ENCODE results near the gene KIF1B.
A peak's percentile ranks its signal among the peaks of the same experiment; 100 is the strongest.

Gene KIF1B

DNA sequence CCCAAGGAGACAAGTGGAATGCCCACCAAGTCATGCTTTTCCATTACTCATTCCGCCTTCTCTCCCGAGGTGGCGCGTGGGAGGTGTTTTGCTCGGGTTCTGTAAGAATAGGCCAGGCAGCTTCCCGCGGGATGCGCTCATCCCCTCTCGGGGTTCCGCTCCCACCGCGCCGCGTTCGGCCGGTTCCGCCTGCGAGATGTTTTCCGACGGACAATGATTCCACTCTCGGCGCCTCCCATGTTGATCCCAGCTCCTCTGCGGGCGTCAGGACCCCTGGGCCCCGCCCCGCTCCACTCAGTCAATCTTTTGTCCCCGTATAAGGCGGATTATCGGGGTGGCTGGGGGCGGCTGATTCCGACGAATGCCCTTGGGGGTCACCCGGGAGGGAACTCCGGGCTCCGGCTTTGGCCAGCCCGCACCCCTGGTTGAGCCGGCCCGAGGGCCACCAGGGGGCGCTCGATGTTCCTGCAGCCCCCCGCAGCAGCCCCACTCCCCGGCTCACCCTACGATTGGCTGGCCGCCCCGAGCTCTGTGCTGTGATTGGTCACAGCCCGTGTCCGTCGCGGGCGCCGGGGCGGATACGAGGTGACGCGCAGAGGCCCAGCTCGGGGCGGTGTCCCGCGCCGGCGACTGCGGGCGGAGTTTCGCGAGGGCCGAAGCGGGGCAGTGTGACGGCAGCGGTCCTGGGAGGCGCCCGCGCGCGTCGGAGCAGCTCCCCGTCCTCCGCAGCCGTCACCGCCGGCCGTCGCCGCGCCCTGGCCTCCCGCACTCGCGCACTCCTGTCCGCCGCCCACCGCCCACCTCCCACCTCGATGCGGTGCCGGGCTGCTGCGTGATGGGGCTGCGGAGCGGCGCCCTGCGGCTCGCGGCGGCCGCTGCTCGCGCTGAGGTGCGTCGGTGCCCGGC lies at the start of gene KIF1B:
TSS of gene KIF1B (plus strand) at position 666 of the 906 bp plus-strand sequence. CDS start 21,759 bp downstream, outside the sequence.
- peak; percentile 68 to 89 for DNase-seq

- DNase-seq = no peak
These were observed 49.4 kb upstream of the KIF1B start for GRCh38 chr1:10160907-10161490.

GRCh38 chr1:10161541-10162290 lies 48.7 kb upstream of the KIF1B start:
- no peak for DNase-seq

- no peak for DNase-seq
These were observed 41.4 kb upstream of the KIF1B start for GRCh38 chr1:10168912-10169514.

- DNase-seq = no peak
These were observed 40.2 kb upstream of the KIF1B start for GRCh38 chr1:10170239-10170574.

DNA sequence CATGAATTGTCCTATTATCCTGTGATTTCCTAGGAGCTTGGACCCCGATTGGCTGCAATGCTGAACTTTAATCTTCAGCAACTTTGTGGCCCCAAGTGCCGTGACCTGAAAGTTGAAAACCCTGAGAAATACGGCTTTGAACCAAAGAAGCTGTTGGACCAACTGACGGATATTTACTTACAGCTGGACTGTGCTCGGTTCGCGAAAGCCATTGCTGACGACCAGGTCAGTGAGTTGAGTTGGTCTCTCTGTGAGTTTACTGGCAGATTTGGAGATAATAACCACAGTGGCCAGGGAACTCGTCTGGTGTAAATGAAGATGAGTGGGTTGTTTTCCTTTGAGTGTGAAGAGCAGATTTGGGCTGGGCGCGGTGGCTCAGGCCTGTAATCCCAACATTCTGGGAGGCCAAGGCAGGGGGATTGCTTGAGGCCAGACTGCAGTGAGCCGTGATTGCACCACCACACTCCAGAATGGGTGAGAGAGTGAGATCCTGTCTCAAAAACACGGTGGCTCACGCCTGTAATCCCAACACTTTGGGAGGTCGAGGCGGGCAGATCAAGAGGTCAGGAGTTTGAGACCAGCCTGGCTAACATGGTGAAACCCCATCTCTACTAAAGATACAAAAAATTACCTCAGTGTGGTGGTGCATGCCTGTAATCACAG lies 39.1 kb upstream of the KIF1B start:
- no peak for DNase-seq

- no peak for DNase-seq
These were observed 38.2 kb upstream of the KIF1B start for GRCh38 chr1:10171995-10172669.

- DNase-seq = no peak
These were observed 36.8 kb upstream of the KIF1B start for GRCh38 chr1:10173582-10173981.

DNA sequence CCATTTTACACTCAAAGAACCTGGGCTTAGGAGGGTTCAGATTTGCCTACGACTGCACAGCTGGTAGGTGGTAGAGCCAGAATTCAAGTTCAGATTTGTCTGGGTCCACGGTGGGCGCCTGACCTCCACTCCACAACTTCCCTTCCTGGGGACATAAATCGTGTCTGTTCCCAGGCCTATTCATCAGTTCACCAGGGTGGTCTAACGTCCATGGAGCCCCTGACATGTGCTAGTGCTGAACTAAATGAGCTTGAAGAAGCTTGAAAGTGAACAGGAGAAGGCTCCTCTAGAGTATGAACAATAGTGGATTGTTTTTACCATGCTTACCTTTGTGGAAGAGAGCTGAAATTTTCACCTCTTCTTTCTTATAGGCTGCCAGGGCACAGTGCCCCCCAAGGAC lies 32.5 kb upstream of the KIF1B start:
- DNase-seq = no peak

GRCh38 chr1:10178597-10179405 lies 31.6 kb upstream of the KIF1B start:
- DNase-seq = no peak

GRCh38 chr1:10179406-10180091 lies 30.8 kb upstream of the KIF1B start:
- DNase-seq = no peak

- no peak for DNase-seq
These were observed 29.2 kb upstream of the KIF1B start for GRCh38 chr1:10181154-10181553.

- DNase-seq = no peak
These were observed 24.6 kb upstream of the KIF1B start for GRCh38 chr1:10185759-10186158.

GRCh38 chr1:10186331-10187025 lies 23.9 kb upstream of the KIF1B start:
- DNase-seq = no peak

- no peak for DNase-seq
These were observed 23.4 kb upstream of the KIF1B start for GRCh38 chr1:10187026-10187334.

GRCh38 chr1:10188133-10188650 lies 22.2 kb upstream of the KIF1B start:
- DNase-seq = no peak

DNA sequence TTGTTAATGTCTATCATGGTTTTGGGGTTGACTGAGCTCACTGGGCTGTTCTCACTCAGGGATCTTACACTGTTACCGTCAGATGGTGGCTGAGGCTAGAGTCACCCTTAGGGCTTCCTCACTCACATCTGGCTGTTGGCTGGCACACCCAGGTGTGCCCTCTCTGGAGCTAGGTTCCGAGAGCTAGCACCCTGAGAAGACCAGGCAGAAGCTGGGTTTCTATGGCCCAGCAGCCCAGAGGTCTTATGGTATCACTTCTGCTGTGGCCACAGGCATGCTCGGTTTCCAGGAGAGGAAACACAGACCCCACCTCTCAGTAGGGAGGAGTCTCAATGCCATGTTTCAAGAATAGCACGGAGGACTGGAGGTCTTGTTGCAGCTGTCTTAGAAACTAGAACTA lies 20.7 kb upstream of the KIF1B start:
- no peak for DNase-seq

DNA sequence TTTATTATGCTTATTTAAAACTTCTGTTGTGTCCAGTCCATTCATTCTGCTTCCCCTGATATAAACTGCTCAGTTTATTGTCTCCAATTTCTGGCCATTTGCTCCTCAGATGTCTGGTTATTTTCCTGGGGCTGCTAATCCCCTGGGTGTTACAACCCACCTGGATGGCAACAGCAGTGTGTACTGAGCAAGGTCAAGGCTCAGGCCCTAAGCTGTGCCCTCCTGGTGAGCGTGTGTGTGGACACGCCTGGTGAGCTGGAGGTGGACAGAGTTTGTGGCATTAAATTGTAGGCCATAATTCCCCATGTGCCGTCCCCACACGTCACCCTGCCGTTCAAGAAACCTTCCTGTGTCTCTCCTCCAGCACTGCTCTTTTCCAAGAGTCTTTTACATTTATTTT lies 18.1 kb upstream of the KIF1B start:
- no peak for DNase-seq

DNA sequence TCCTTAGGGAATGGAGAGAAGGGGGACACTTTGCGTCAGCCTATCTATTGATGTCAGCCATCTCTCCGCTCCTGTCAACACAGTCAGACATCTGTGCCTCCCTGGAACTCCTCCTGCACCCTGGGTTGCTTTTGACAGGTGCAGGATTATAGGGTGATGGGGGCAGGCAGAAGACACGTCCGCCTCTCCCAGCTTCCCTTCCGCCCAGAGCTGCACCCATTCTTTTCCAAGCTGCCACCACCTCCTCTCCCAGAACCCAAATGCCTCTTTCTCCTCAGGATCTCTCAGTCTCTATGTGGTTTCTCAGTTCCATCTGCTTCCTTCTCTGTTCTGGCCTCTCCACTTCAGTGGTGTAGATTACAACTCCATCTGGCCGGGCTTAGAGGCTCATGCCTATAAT lies 17.1 kb upstream of the KIF1B start:
- no peak for DNase-seq

DNA sequence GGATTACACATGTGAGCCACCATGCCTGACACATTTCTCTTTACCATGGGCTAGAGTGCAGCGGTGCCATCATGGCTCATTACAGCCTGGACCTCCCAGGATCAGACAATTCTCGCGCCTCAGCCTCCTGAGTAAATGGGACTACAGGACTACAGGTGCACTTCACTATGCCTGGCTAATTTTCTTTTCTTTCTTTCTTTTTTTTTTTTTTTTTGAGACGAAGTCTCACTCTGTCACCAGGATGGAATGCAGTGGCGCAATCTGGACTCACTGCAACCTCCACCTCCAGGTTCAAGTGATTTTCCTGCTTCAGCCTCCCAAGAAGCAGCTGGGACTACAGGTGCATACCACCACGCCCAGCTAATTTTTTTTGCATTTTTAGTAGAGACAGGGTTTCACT lies 14.8 kb upstream of the KIF1B start:
- DNase-seq = no peak
